SK-N-SH (cell line): ENCODE measurements around the gene WBP1L. TPM values are rescaled to one million over a fixed set of nuclear protein-coding genes. Genes with fewer than 3 reads are reported as not detected.
A peak's percentile ranks its signal among the peaks of the same experiment; 100 is the strongest.
"Not testable (repeated sequence)": the region's sequence is repeated elsewhere in the genome, so short reads cannot be mapped to it uniquely, and the experiment has no call there.

Experiments used
- CTCF ChIA-PET: fragments of 300-600, 350-600 bp; formaldehyde crosslinking; extraction: SDS; loops from one replicate; lab custom pipeline; 2021; lab: Yijun Ruan, JAX
- POLR2A ChIA-PET: fragments of 350-600 bp; sonication (Branson Sonifier 250); formaldehyde crosslinking; extraction: SDS; loops from one replicate; lab custom pipeline; 2020; ENCODE audit warnings: antibody characterized with exemption, inconsistent platforms; lab: Yijun Ruan, JAX
- DNase-seq: peaks from one replicate; pipeline ENCODE4 v3.0.0; 2012
- H2AFZ ChIP-seq: fragments of 200-600 bp; sonication (generic); 2 replicates; pipeline ENCODE4 v1.8.1; 2016; ENCODE audit warnings: antibody characterized with exemption, mild to moderate bottlenecking, low read depth
- H3F3A ChIP-seq: fragments of 200-600 bp; sonication (generic); replicated peaks from 2 replicates; pipeline ENCODE3; 2016; ENCODE audit warnings: antibody characterized with exemption, mild to moderate bottlenecking; ENCODE audit not compliant: insufficient read depth
- H3K27ac ChIP-seq, 2 experiments: fragments of 200-500 bp in 1 of 2; fragments of 200-600 bp in 1 of 2; sonication (Bioruptor generic) in 1 of 2; sonication (generic), shearing (Covaris generic) in 1 of 2; 2 replicates each; pipeline versions ENCODE4 v1.5.1 to v1.6.1; 2014 to 2016; ENCODE audit warnings: low read depth in 2 of 2, inconsistent platforms in 1 of 2, low read length in 1 of 2, mild to moderate bottlenecking in 1 of 2, mixed read lengths in 1 of 2
- H3K27me3 ChIP-seq: fragments of 200-600 bp; sonication (generic), shearing (Covaris generic); 2 replicates; pipeline ENCODE4 v1.6.1; 2016; ENCODE audit warnings: mixed run types; ENCODE audit not compliant: insufficient read depth
- H3K36me3 ChIP-seq, 2 experiments: fragments of 200-500 bp in 1 of 2; fragments of 200-600 bp in 1 of 2; sonication (Bioruptor generic) in 1 of 2; sonication (generic) in 1 of 2; replicated peaks in 1 of 2; 2 replicates each; pipeline versions ENCODE3 to v1.5.1; 2014 to 2016; ENCODE audit warnings: low read length in 1 of 2, mild to moderate bottlenecking in 1 of 2; ENCODE audit not compliant: insufficient read depth in 2 of 2, control insufficient read depth in 1 of 2
- H3K4me1 ChIP-seq, 2 experiments: fragments of 200-500 bp in 1 of 2; fragments of 200-600 bp in 1 of 2; sonication (Bioruptor generic) in 1 of 2; sonication (generic), shearing (Covaris generic) in 1 of 2; 2 replicates each; pipeline versions ENCODE4 v1.5.1 to v1.6.1; 2014 to 2016; ENCODE audit warnings: low read depth in 1 of 2, low read length in 1 of 2, mixed run types in 1 of 2; ENCODE audit not compliant: insufficient read depth in 2 of 2, control insufficient read depth in 1 of 2
- H3K4me2 ChIP-seq: fragments of 200-600 bp; sonication (generic), shearing (Covaris generic); 2 replicates; pipeline ENCODE4 v1.6.1; 2017; ENCODE audit warnings: mixed run types
- H3K4me3 ChIP-seq, 2 experiments: fragments of 200-500 bp in 1 of 2; fragments of 200-600 bp in 1 of 2; sonication (Bioruptor generic) in 1 of 2; sonication (generic), shearing (Covaris generic) in 1 of 2; 2 replicates each; pipeline versions ENCODE4 v1.5.1 to v1.8.1; 2014 to 2016; ENCODE audit warnings: low read depth in 2 of 2, inconsistent platforms in 1 of 2, low read length in 1 of 2, mild to moderate bottlenecking in 1 of 2, mixed read lengths in 1 of 2, moderate library complexity in 1 of 2
- H3K79me2 ChIP-seq: fragments of 200-600 bp; sonication (generic); 2 replicates; pipeline ENCODE4 v1.8.1; 2017; ENCODE audit warnings: mild to moderate bottlenecking; ENCODE audit not compliant: insufficient read depth
- H3K9ac ChIP-seq: fragments of 200-600 bp; sonication (generic); 2 replicates; pipeline ENCODE4 v1.6.1; 2017; ENCODE audit warnings: mixed run types
- H3K9me2 ChIP-seq: fragments of 200-600 bp; sonication (generic); 2 replicates; pipeline ENCODE4 v1.6.1; 2017; ENCODE audit warnings: mixed run types
- H3K9me3 ChIP-seq: fragments of 200-600 bp; sonication (generic); 2 replicates; pipeline ENCODE4 v1.6.1; 2017; ENCODE audit warnings: mixed run types, mild to moderate bottlenecking, moderate library complexity
- H4K20me1 ChIP-seq: fragments of 200-600 bp; sonication (generic); 2 replicates; pipeline ENCODE4 v1.6.1; 2017; ENCODE audit warnings: mild to moderate bottlenecking, mixed run types; ENCODE audit not compliant: insufficient read depth
- CHD2 ChIP-seq: fragments of 150-350 bp; IDR thresholded peaks from 2 replicates; pipeline ENCODE4 v1.6.1; 2018; ENCODE audit warnings: low read length; ENCODE audit not compliant: partially characterized antibody
- ELF1 ChIP-seq: IDR thresholded peaks from 2 replicates; pipeline ENCODE4 v1.4.0; 2012
- EP300 ChIP-seq, 2 experiments: IDR thresholded peaks; 2 replicates each; pipeline versions ENCODE4 v1.4.0 to v1.6.1; 2012; ENCODE audit warnings: borderline replicate concordance in 1 of 2, low read depth in 1 of 2, low read length in 1 of 2
- FOXJ3 ChIP-seq: sonication (generic); formaldehyde crosslinking; IDR thresholded peaks from 2 replicates; pipeline ENCODE4 v1.5.1; 2020; ENCODE audit warnings: mild to moderate bottlenecking, missing genetic modification reagents
- FOXM1 ChIP-seq: IDR thresholded peaks from 2 replicates; pipeline ENCODE4 v1.4.0; 2012; ENCODE audit warnings: low read depth, mild to moderate bottlenecking
- GABPA ChIP-seq: IDR thresholded peaks from 2 replicates; pipeline ENCODE4 v1.4.0; 2012; ENCODE audit warnings: low read depth, mild to moderate bottlenecking
- MEF2A ChIP-seq: IDR thresholded peaks from 2 replicates; pipeline ENCODE4 v1.4.0; 2012; ENCODE audit warnings: low read depth, borderline replicate concordance
- MXI1 ChIP-seq: IDR thresholded peaks from 2 replicates; pipeline ENCODE4 v1.6.1; 2012; ENCODE audit warnings: mild to moderate bottlenecking, low read depth, low read length, improper control_type of control experiment
- NRF1 ChIP-seq: IDR thresholded peaks from 2 replicates; pipeline ENCODE4 v1.6.1; 2012; ENCODE audit warnings: low read depth, mild to moderate bottlenecking, low read length
- POLR2AphosphoS5 ChIP-seq: IDR thresholded peaks from 2 replicates; pipeline ENCODE4 v1.6.1; 2012; ENCODE audit warnings: low read depth, low read length
- RAD21 ChIP-seq: IDR thresholded peaks from 2 replicates; pipeline ENCODE4 v1.6.1; 2012; ENCODE audit warnings: mild to moderate bottlenecking, low read length
- RCOR1 ChIP-seq: fragments of 150-350 bp; IDR thresholded peaks from 2 replicates; pipeline ENCODE4 v1.6.1; 2017; ENCODE audit warnings: antibody characterized with exemption, low read length
- RFX5 ChIP-seq: IDR thresholded peaks from 2 replicates; pipeline ENCODE4 v1.6.1; 2012; ENCODE audit warnings: mild to moderate bottlenecking, improper control_type of control experiment, low read length
- TAF1 ChIP-seq: IDR thresholded peaks from 2 replicates; pipeline ENCODE4 v1.6.1; 2012; ENCODE audit warnings: low read depth, mild to moderate bottlenecking, low read length, moderate library complexity, borderline replicate concordance
- TEAD4 ChIP-seq: IDR thresholded peaks from 2 replicates; pipeline ENCODE4 v1.4.0; 2012; ENCODE audit warnings: mild to moderate bottlenecking, borderline replicate concordance; ENCODE audit not compliant: insufficient read depth
- YY1 ChIP-seq: IDR thresholded peaks from 2 replicates; pipeline ENCODE4 v1.4.0; 2012; ENCODE audit warnings: low read depth, mild to moderate bottlenecking
- WGBS: methylation state at CpG from one replicate; pipeline ENCODE4 v1.1.6; 2017; ENCODE audit warnings: low lambda C conversion rate; 5-methylcytosine and 5-hydroxymethylcytosine counted together
- polyA plus RNA-seq, 3 experiments: library from polyadenylated mRNA; depleted of rRNA; stranded (reverse); fragments of >200 nt; gene quantifications; 2 replicates each; pipeline ENCODE4 v1.2.3, GENCODE V29; 2012
- TF ChIP-seq, protein P1 (sequence below): IDR thresholded peaks from 2 replicates; pipeline ENCODE4 v1.4.0; 2012; ENCODE audit warnings: low read depth, borderline replicate concordance
- TF ChIP-seq, protein P2 (sequence below): IDR thresholded peaks from 2 replicates; pipeline ENCODE4 v1.4.0; 2012; ENCODE audit warnings: low read depth
- TF ChIP-seq, protein P3 (sequence below): fragments of 200-600 bp; sonication (generic); IDR thresholded peaks from 2 replicates; pipeline ENCODE4 v1.6.1; 2017; ENCODE audit warnings: antibody characterized with exemption, mild to moderate bottlenecking, moderate library complexity
- TF ChIP-seq, protein P4 (sequence below): fragments of 150-350 bp; IDR thresholded peaks from 2 replicates; pipeline ENCODE4 v1.6.1; 2016; ENCODE audit warnings: mild to moderate bottlenecking, low read depth, low read length
- TF ChIP-seq, protein P5 (sequence below): IDR thresholded peaks from 2 replicates; pipeline ENCODE4; 2012

The WBP1L gene
- 22.8 and 29.8 TPM in 2 replicates for polyA plus RNA-seq (2012; rRNA removed)
- 16.7 and 23.9 TPM in 2 replicates for polyA plus RNA-seq (2012; cell fraction: cytosol; rRNA removed)
- 11.2 and 13.4 TPM in 2 replicates for polyA plus RNA-seq (2012; cell fraction: nucleus; rRNA removed)

DNA sequence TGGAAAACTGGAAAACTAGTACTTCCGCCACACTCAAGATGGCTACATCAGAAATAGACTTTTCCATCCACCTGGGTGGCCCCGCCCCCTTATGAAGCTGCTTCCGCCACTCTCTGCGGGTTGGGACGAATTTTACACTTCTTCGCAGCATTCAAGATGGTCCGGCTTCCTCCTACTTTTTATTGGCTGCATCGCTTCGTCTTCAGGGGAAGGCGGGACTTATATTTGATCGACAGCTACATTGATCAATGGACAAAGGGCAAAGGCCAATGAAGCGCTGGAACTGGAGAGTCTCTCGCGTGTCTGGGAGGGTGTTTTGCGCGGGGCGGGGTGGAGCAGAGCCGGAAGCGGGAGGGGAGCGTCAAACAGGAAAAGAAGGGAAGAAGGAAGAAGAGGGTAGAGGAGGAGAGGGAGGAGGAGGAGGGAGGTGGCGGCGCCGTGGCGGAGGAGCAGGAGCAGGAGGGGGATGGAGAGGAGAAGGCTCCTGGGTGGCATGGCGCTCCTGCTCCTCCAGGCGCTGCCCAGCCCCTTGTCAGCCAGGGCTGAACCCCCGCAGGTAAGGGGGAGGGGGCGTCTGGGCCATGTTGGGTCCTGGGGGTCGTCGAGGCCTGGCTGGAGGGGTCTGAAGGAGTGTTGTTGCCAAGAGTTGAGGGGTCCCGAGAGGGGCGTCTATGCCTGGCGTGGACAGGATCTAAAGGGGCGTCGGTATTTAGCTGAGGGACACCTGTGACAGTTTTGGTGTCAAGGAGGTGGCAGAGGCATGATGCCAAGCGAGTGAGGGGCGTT, at the start of gene WBP1L:
Gene WBP1L, plus strand, starts transcription at position 361 of the 786 bp plus-strand sequence. Its CDS starts 106 bp downstream, at position 467.
- H3K4me2 ChIP-seq, result peak within 1 kb of the TSS; percentile 95
- peaks cover 10% of the 10 kb centered on the region for H4K20me1 ChIP-seq
- H3K9me3 ChIP-seq, result no peaks in the 10 kb centered on the region
- peak within 1 kb of the TSS; percentile 85 to 90 for H3K4me3 ChIP-seq
- no peaks in the 10 kb centered on the region for H3K27me3 ChIP-seq
- H3K79me2 ChIP-seq, result peaks cover 50% of the 10 kb centered on the region
- DNase-seq, result peak; percentile 91
- ChIA-PET CTCF (interaction anchor here (1.0 to 2.5 kb wide), 4 partner anchors 10 to 448 kb away, joined by 3 to 5 read pairs (median 4); no protein-coding TSS in a partner anchor), POLR2A (interaction anchor here (0.6 to 1.5 kb wide), 5 partner anchors 9 to 494 kb away, joined by 3 to 4 read pairs (median 3); no protein-coding TSS in a partner anchor)
- H3K4me1 ChIP-seq, result peaks cover 9 to 12% of the 10 kb centered on the region in 2 experiments; a peak in 1 of 4 replicates
- no peaks in the 10 kb centered on the region for H3K9me2 ChIP-seq
- H3K36me3 ChIP-seq, result no peaks in the 10 kb centered on the region
- peak within 1 kb of the TSS; percentile 98 for H2AFZ ChIP-seq
- peaks cover 7% of the 10 kb centered on the region for H3F3A ChIP-seq
- 1% methylated on average over 36 of the region's 37 CpGs for WGBS
- TF ChIP-seq FOXM1, result no peak
- TF ChIP-seq POLR2AphosphoS5, result no peak; the same call in 1 of the 2 replicates
- TF ChIP-seq FOXJ3 (CRISPR knock-in tag), result no peak
- TF ChIP-seq MXI1, result peak; percentile 98
- 0 out of 2 replicates have a peak, but pooled peaks have one; percentile 35 for TF ChIP-seq NRF1
- no peak for TF ChIP-seq TEAD4
- peak; percentile 19; the same call in 1 of the 2 replicates for TF ChIP-seq TAF1
- TF ChIP-seq CHD2, result peak; percentile 96
- peak; percentile 84 for TF ChIP-seq GABPA
- TF ChIP-seq, protein P1, sequence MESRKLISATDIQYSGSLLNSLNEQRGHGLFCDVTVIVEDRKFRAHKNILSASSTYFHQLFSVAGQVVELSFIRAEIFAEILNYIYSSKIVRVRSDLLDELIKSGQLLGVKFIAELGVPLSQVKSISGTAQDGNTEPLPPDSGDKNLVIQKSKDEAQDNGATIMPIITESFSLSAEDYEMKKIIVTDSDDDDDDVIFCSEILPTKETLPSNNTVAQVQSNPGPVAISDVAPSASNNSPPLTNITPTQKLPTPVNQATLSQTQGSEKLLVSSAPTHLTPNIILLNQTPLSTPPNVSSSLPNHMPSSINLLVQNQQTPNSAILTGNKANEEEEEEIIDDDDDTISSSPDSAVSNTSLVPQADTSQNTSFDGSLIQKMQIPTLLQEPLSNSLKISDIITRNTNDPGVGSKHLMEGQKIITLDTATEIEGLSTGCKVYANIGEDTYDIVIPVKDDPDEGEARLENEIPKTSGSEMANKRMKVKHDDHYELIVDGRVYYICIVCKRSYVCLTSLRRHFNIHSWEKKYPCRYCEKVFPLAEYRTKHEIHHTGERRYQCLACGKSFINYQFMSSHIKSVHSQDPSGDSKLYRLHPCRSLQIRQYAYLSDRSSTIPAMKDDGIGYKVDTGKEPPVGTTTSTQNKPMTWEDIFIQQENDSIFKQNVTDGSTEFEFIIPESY, result peak; percentile 78; the same call in 1 of the 2 replicates
- TF ChIP-seq ELF1, result peak; percentile 100
- TF ChIP-seq, protein P2, sequence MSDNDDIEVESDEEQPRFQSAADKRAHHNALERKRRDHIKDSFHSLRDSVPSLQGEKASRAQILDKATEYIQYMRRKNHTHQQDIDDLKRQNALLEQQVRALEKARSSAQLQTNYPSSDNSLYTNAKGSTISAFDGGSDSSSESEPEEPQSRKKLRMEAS, result 0 out of 2 replicates have a peak, but pooled peaks have one; percentile 20
- TF ChIP-seq RCOR1, result no peak
- TF ChIP-seq EP300 (IDR thresholded peaks at IDR 0.05; ENCODE audit: borderline replicate concordance in 1 of 2, low read depth in 1 of 2, low read length in 1 of 2), result no peak; a peak in 1 of 4 replicates
- TF ChIP-seq RFX5, result no peak
- peak; percentile 99 for TF ChIP-seq YY1
- TF ChIP-seq, protein P3, sequence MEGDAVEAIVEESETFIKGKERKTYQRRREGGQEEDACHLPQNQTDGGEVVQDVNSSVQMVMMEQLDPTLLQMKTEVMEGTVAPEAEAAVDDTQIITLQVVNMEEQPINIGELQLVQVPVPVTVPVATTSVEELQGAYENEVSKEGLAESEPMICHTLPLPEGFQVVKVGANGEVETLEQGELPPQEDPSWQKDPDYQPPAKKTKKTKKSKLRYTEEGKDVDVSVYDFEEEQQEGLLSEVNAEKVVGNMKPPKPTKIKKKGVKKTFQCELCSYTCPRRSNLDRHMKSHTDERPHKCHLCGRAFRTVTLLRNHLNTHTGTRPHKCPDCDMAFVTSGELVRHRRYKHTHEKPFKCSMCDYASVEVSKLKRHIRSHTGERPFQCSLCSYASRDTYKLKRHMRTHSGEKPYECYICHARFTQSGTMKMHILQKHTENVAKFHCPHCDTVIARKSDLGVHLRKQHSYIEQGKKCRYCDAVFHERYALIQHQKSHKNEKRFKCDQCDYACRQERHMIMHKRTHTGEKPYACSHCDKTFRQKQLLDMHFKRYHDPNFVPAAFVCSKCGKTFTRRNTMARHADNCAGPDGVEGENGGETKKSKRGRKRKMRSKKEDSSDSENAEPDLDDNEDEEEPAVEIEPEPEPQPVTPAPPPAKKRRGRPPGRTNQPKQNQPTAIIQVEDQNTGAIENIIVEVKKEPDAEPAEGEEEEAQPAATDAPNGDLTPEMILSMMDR, result no peak
- TF ChIP-seq, protein P4, sequence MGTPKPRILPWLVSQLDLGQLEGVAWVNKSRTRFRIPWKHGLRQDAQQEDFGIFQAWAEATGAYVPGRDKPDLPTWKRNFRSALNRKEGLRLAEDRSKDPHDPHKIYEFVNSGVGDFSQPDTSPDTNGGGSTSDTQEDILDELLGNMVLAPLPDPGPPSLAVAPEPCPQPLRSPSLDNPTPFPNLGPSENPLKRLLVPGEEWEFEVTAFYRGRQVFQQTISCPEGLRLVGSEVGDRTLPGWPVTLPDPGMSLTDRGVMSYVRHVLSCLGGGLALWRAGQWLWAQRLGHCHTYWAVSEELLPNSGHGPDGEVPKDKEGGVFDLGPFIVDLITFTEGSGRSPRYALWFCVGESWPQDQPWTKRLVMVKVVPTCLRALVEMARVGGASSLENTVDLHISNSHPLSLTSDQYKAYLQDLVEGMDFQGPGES, result peak; percentile 69
- TF ChIP-seq, protein P5, sequence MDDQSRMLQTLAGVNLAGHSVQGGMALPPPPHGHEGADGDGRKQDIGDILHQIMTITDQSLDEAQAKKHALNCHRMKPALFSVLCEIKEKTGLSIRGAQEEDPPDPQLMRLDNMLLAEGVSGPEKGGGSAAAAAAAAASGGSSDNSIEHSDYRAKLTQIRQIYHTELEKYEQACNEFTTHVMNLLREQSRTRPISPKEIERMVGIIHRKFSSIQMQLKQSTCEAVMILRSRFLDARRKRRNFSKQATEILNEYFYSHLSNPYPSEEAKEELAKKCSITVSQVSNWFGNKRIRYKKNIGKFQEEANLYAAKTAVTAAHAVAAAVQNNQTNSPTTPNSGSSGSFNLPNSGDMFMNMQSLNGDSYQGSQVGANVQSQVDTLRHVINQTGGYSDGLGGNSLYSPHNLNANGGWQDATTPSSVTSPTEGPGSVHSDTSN, result peak; percentile 99
- no peak for TF ChIP-seq RAD21
- no peak for TF ChIP-seq MEF2A
- peak within 1 kb of the TSS; percentile 48 to 68; a peak in 2 of 4 replicates for H3K27ac ChIP-seq
- H3K9ac ChIP-seq, result peak within 1 kb of the TSS; percentile 84

DNA sequence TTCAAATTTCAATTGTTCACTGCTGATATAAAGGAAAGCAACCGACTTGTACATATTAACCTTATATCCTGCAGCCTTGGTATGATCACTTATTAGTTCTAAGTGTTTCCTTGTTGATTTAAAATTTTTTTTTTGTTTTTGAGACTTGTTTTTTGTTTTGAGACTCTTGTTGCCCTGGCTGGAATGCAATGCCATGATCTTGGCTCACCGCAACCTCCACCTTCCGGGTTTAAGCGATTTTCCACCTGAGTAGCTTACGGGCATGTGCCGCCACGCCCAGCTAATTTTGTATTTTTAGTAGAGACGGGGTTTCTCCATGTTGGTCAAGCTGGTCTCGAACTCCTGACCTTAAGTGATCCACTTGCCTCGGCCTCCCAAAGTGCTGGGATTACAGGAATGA, 48.3 kb upstream of the WBP1L start:
- CTCF ChIA-PET, result interaction anchor here (2.1 kb wide), 1 partner anchor 17 kb away, joined by 13 read pairs; no protein-coding TSS in a partner anchor
- H3K79me2 ChIP-seq, H4K20me1 ChIP-seq, POLR2A ChIA-PET, H3K4me3 ChIP-seq, H3K27me3 ChIP-seq, H3K9me3 ChIP-seq, H3K4me2 ChIP-seq, H3K9me2 ChIP-seq, H3K4me1 ChIP-seq, DNase-seq, H3K9ac ChIP-seq, H3K27ac ChIP-seq, H2AFZ ChIP-seq, H3F3A ChIP-seq: not testable (repeated sequence)
- 96% methylated on average over 10 of the region's 10 CpGs for WGBS
- peaks cover 22 to 39% of the 10 kb centered on the region in 2 experiments for H3K36me3 ChIP-seq
